Lower lobe of right lung (tissue), 2 donors: ENCODE data around the gene MBD5. TPM values are rescaled to one million over a fixed set of nuclear protein-coding genes. Genes with fewer than 3 reads are reported as not detected.
"Not testable (repeated sequence)": the region's sequence is repeated elsewhere in the genome, so short reads cannot be mapped to it uniquely, and the experiment has no call there.

Source experiments
- ATAC-seq, 2 donors: fragments of 200-7000 bp; cut with Tn5 transposase; one replicate each; pipeline ENCODE4 v1.9.1; 2020 to 2022; ENCODE audit warnings: mild to moderate bottlenecking in 2 of 2, moderate library complexity in 2 of 2
- DNase-seq: peaks from one replicate; pipeline ENCODE4 v3.0.0-alpha.2; 2020
- H3K27ac ChIP-seq: fragments of 200-600 bp; one replicate; pipeline ENCODE4 v1.8.0; 2022
- H3K27me3 ChIP-seq: fragments of 200-600 bp; one replicate; pipeline ENCODE4 v1.8.0; 2022; ENCODE audit warnings: low read depth
- H3K36me3 ChIP-seq: fragments of 200-600 bp; one replicate; pipeline ENCODE4 v1.8.0; 2022; ENCODE audit warnings: mild to moderate bottlenecking
- H3K4me1 ChIP-seq: fragments of 200-600 bp; one replicate; pipeline ENCODE4 v1.8.0; 2022
- H3K4me3 ChIP-seq: fragments of 200-600 bp; one replicate; pipeline ENCODE4 v1.8.0; 2022; ENCODE audit warnings: mild to moderate bottlenecking
- H3K9me3 ChIP-seq: fragments of 200-600 bp; one replicate; pipeline ENCODE4 v1.8.0; 2022
- CTCF ChIP-seq: fragments of 200-600 bp; IDR thresholded peaks from one replicate; pipeline ENCODE4 v1.8.0; 2022; ENCODE audit warnings: antibody characterized with exemption, mild to moderate bottlenecking
- intact Hi-C: fragments of 100-400 bp; cut with DNase I; formaldehyde crosslinking; loops from one replicate; pipeline ENCODE4 v1.11.0; 2022
- total RNA-seq: library from RNA; stranded (reverse); fragmentation: NEBNext Ultra II Directional; extraction: Animal tissue kit (Norgen Biotek cat#: 25700); gene quantifications from one replicate; pipeline ENCODE4 v1.2.1, GENCODE V29; 2021
- donor health status: DM: no; HTN: yes; CAD: no; lungs with severe emphysema.

Gene MBD5
- total RNA-seq, 1 donor from 2014 or later = 46.3 TPM

- ATAC-seq (no peak), DNase-seq (no peak)
- TF ChIP-seq CTCF = no peak
- no peaks in the 10 kb centered on the region for H3K4me1 ChIP-seq
- H3K4me3 ChIP-seq = no peak overlapping the region
- intact Hi-C loops = no loop called here
- H3K27me3 ChIP-seq = no peaks in the 10 kb centered on the region
- H3K27ac ChIP-seq = no peak overlapping the region
- H3K36me3 ChIP-seq = no peaks in the 10 kb centered on the region
- peaks cover 3% of the 10 kb centered on the region for H3K9me3 ChIP-seq
These were observed 14.5 kb upstream of the MBD5 start for GRCh38 chr2:148006249-148007007.

- no peak for ATAC-seq
- H3K4me3 ChIP-seq = no peak overlapping the region
- intact Hi-C loops = no loop called here
- no peaks in the 10 kb centered on the region for H3K27me3 ChIP-seq
- peaks cover 2% of the 10 kb centered on the region for H3K9me3 ChIP-seq
- H3K27ac ChIP-seq = no peak overlapping the region
- no peak for DNase-seq
- H3K36me3 ChIP-seq = no peaks in the 10 kb centered on the region
- TF ChIP-seq CTCF = no peak
- no peaks in the 10 kb centered on the region for H3K4me1 ChIP-seq
These were observed 13.5 kb upstream of the MBD5 start for GRCh38 chr2:148007219-148007900.

- H3K9me3 ChIP-seq, H3K4me3 ChIP-seq, ATAC-seq, H3K27me3 ChIP-seq, DNase-seq, H3K36me3 ChIP-seq, H3K27ac ChIP-seq, H3K4me1 ChIP-seq, intact Hi-C loops: not testable (repeated sequence)
These were observed 12.5 kb upstream of the MBD5 start for GRCh38 chr2:148008411-148008810.

GRCh38 chr2:148013876-148014275 lies 7.0 kb upstream of the MBD5 start:
- no peak for TF ChIP-seq CTCF
- no peaks in the 10 kb centered on the region for H3K36me3 ChIP-seq
- H3K27ac ChIP-seq = no peak overlapping the region
- no peak for ATAC-seq
- H3K27me3 ChIP-seq = no peaks in the 10 kb centered on the region
- H3K4me3 ChIP-seq = no peak overlapping the region
- intact Hi-C loops = no loop called here
- DNase-seq = no peak
- H3K9me3 ChIP-seq = no peaks in the 10 kb centered on the region
- peaks cover 2% of the 10 kb centered on the region for H3K4me1 ChIP-seq

- Histone ChIP-seq H3K4me1 (peaks cover 9% of the 10 kb centered on the region), H3K4me3 (no peak overlapping the region), H3K27ac (no peak overlapping the region), H3K36me3 (no peaks in the 10 kb centered on the region), H3K9me3 (no peaks in the 10 kb centered on the region), H3K27me3 (no peaks in the 10 kb centered on the region)
- TF ChIP-seq CTCF = no peak
- intact Hi-C loops = no loop called here
- no peak for DNase-seq
- no peak for ATAC-seq
These were observed 6.3 kb upstream of the MBD5 start for GRCh38 chr2:148014616-148015015.
